HT-29 (cell line): ENCODE data around the gene OSBPL8. TPM values are rescaled to one million over a fixed set of nuclear protein-coding genes. Genes with fewer than 3 reads are reported as not detected.

Experiments used
- DNase-seq: peaks from one replicate; pipeline ENCODE4 v3.0.0-alpha.2; 2015; ENCODE audit warnings: low spot score
- total RNA-seq: library from RNA; depleted of rRNA; stranded (reverse); fragments of >200 nt; shearing (Covaris generic); gene quantifications from 2 replicates; pipeline ENCODE4 v1.2.3, GENCODE V29; 2014; rRNA removed

OSBPL8 gene, protein sequence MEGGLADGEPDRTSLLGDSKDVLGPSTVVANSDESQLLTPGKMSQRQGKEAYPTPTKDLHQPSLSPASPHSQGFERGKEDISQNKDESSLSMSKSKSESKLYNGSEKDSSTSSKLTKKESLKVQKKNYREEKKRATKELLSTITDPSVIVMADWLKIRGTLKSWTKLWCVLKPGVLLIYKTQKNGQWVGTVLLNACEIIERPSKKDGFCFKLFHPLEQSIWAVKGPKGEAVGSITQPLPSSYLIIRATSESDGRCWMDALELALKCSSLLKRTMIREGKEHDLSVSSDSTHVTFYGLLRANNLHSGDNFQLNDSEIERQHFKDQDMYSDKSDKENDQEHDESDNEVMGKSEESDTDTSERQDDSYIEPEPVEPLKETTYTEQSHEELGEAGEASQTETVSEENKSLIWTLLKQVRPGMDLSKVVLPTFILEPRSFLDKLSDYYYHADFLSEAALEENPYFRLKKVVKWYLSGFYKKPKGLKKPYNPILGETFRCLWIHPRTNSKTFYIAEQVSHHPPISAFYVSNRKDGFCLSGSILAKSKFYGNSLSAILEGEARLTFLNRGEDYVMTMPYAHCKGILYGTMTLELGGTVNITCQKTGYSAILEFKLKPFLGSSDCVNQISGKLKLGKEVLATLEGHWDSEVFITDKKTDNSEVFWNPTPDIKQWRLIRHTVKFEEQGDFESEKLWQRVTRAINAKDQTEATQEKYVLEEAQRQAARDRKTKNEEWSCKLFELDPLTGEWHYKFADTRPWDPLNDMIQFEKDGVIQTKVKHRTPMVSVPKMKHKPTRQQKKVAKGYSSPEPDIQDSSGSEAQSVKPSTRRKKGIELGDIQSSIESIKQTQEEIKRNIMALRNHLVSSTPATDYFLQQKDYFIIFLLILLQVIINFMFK
- total RNA-seq, result 49.1 and 51.0 TPM in 2 replicates

DNA sequence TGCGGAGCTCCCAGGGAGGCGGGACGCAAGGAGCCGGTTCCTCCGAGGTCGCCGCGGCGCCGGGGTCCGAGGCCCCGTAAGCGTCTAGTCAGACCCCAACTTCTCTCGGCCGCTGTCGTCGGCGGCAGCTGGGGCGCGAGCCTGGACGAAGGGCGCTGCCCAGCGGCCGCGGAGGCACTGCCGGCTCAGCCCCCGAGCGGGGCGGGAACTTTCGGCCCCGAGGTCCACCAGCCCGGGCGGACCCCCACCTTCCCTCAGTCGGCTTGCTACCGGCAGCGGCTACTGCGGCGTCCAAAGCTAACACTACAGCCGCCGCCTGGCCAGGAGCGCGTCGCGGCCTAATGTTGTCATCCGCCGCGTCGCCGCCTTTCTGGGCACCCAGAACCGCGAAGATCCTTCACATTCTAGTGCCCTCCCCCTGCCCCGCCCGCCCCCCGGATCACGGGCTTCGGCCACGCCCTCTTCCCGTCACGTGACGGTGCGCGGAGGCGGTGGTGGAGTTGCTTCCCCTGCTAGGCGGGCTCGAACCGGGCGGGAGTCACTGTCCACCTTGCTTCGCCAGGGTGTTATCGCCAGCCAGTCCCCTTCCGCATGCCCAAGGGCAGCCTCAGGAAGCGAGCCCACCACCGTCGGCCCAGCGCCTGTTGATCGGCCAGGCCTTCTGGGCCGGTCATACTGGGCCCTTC lies at the start of gene OSBPL8:
Gene OSBPL8, minus strand, starts transcription at position 372 of the 686 bp plus-strand sequence. CDS start 72,220 bp downstream, outside the sequence.
- peak; percentile 94 for DNase-seq

DNA sequence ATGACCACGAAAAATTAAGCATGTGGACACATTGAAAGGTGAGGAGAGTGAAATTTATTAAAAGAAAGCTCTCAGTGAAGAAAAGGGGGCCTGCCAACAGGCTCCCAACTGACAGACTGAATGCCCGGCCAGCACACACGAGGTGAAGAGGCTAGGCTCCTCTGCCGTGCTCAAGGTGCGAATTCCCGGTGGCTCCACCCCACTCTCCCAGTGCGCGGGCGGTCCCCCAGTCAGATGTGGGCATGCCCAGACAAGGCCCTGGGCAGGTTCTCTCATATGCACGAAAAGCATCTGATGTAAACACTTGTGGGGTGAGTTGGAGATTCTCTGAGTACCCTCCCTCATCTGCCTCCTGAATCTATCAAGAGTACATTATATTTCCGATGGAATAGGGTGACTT lies 48.5 kb upstream of the OSBPL8 start:
- no peak for DNase-seq

DNA sequence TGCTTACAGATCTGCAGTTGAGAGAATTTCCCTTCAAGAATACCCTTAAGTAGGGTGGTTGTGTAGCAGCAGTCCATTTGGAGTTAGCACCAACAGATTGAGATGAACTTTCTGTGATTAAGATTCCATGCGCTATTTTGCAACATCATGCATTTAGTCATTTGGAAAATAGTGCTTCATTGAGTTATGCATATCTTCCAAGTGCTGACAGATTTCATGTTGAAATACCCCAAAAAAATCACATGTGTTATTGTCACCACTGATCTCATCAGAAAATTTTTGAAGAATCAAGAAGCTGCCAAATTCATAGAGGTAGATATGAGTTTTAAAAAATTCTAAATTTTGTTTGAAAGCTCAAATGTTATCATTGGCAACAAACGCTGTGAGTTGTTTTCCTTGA lies 35.5 kb upstream of the OSBPL8 start:
- no peak for DNase-seq

DNA sequence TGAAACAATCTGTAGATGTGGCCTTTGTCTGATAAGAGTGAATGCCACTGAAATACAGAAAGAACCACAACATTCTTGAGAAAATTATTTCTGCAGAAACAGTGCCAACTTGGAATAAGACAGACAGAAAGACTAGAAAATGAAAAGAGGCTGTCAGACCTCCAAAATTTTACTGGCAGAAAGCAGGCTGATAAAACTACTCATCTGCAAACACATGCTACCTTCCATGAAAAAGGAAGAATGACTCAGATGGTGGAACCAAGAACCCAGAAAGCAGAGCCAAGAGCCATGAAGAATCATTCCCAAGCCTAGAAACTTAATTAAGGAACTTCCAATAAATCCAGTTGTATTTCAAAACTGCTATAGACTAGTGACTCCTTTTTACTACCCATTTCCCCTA lies 31.9 kb upstream of the OSBPL8 start:
- DNase-seq, result no peak

DNA sequence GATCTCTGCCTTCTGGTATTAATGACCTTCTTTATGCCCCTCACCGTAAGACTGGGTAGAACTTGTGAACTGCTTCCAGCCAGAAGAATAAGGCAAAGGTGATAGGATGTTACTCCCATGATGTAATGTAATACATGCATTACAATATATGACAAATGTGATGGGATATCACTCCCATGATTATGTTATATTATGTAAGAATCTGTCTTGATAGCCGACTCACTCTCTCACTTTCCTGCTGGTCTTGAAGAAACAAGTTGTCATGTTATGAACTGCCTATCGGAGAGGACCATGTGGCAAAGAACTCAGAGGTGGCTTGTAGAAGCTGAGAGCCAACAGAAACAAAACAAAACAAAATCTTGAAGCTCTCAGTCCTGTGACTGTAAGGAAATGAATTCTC lies 30.6 kb upstream of the OSBPL8 start:
- DNase-seq, result no peak

DNA sequence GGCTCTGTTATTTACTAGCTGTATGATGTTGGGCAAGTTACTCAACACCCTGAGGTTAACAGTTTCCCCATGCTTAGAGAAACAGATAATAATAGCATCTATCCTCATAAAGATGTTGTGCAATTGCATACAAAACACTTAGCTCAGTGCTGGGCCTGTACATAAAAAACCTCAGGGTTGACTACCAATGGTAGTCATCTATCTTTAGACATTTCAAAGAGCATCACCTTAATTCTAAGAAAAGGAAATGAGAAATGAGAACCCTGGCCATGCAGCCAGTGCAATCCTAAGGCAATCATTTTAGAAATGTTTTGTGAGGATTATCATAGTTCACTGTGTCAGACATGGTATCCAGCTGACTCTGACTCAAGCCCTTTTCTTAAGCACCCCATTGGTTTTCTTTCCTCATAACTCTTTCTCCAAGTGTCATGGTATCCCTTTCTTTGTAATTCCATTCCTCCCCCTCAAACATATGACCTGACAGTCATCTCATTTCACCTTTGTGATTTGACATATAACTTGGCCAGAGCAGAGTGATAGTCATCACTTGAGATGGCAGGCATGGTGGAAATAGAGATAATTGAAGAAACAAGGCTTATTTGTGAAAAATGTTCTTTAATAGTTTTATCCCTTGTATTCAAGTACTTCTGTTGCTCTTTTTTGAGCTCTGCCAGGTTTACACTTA lies 29.5 kb upstream of the OSBPL8 start:
- DNase-seq, result no peak

DNA sequence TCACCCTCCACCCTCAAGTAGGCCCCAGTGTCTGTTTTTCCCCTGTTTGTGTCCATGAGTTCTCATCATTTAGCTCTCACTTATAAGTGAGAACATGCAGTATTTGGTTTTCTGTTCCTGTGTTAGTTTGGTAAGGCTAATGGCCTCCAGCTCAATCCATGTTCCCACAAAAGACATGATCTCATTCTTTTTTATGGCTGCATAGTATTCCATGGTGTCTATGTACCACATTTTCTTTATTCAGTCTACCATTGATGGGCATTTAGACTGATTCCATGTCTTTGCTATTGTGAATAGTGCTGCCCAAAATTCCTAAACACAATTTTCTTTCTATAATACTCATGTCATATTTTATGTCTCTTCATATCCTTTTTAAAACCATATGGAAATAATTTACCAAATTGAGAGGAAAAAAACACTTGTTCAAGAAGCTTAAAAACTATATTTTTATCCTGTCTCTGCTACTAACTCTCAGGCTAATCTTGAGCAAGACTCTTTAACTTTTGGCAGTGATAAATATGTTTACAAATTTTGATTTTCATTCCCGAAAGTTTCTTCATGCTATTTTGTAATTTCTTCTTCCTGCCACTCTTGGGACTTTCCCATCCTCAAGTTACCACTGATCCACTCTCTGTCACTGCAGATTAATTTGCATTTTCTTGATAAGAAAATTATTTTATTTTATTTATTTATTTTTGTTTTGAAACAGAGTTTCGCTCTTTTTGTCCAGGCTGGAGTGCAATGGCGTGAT lies 28.0 kb upstream of the OSBPL8 start:
- DNase-seq, result no peak

DNA sequence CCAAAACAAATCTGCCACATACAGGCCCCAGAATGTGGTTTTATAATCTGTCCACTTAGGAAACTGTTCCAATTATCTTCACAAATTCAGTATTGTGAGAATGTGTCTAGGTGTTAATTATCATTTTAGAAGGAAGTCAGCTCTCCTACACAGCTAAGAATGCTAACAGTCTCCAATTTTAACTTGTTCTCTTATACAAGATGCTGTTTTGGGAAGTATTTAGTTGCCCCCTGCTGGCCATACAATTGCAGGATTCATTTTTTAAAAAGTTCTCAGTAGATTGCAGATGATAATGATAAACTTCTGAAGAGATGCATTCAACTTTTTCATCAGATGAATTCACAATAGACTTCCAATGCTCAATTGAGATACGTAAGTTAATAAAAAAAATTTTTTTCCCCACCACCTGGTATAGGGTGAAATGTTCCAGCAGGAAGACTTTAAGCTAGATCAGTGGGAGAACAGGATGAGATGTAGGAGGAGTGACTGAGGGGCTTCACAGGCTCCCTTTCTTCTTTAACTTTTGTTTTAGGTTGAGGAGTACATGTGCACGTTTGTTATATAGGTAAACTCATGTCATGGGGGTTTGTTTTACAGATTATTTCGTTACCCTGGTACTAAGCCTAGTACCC lies 27.3 kb upstream of the OSBPL8 start:
- peak; percentile 54 for DNase-seq

DNA sequence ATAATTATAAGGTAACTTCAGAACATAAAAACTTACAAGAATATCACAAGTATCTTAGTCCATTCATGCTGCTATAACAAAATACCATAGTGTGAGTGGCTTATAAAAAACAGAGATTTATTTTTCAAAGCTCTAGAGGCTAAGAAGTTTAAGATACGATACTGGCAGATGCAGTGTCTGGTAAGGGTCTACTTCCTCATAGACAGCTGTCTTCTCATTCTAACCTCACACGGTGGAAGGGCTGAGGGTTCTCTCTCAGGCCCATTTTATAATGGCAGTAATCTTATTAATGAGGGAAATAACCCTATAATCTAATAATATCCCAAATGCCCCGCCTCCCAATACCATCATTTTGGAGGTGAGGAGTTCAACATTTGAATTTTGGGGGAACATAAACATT lies 23.7 kb upstream of the OSBPL8 start:
- DNase-seq, result no peak

DNA sequence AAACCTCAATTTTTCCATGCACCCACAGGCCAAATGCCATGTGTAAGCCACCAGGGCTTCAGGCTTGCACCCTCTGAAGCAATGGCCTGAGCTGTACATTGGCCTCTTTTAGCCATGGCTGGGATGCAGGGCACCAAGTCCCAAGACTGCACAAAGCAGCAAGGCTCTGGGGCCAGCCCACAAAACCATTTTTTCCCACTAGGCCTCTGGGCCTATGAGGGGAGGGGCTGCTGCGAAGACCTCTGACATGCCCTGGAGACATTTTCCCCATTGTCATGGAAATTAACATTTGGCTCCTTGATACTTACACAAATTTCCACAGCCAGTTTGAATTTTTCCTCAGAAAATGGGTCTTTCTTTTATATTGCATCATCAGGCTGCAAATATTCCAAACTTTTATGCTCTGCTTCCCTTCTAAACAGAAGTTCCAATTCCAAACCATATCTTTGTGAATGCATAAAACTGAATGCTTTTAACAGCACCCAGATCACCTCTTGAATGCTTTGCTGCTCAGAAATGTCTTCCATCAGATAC lies 14.3 kb upstream of the OSBPL8 start:
- DNase-seq, result no peak

DNA sequence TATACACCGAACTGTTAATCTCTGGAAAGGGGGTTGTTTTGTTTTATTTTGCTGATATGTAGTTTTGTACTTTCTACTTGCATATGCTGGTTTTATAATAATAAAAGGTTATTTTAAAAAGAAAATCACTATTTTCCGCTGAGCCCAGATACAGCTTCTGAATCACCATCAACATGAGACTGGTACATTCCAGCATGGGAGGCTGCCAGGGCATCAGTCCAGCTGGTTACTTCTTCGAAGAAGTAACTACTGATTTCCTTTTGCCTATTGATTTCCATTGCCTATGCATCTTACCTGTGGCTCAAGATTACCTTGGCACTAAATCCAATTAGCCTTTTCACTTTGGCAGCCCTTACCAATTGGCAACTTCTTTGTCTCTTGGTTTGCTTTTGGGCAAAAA lies 11.7 kb upstream of the OSBPL8 start:
- no peak for DNase-seq

DNA sequence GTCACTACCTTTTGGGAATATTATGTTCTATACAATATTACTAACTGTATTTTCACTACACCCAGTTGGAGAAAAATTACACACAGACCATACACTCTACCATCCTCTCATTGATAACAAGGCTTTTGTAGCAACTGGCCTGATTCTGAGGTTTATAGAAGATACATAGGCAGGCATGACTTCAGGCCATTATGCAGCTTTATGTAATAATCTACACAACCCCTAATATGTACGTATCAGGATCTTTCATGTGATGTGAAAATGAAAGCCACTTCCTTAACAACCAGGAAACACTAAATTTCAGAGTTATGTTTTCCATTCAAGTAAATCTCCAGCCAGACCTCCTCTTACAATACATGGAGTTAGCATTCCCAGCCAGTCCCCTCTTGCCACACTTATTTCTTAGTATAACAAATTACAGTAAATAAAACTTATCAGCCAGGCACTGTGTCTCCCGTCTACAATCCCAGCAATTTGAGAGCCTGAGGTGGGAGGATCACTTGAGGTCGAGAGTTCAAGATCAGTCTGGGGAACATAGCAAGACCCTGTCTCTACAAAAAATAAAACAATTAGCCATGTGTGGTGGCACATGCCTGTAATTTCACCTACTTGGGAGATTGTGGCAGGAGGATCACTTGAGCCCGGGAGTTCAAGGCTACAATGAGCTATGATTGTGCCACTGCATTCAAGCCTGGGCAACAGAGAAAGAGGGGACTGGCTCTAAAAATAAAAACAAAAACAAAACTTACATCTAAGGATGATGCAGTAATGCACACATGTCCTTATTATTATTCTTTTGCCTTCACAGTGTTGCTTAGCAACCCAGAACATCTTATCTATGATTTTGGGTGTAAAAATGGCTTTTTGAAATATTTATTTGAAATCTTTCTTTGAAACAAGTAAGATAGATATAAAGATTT lies 10.4 kb upstream of the OSBPL8 start:
- no peak for DNase-seq

DNA sequence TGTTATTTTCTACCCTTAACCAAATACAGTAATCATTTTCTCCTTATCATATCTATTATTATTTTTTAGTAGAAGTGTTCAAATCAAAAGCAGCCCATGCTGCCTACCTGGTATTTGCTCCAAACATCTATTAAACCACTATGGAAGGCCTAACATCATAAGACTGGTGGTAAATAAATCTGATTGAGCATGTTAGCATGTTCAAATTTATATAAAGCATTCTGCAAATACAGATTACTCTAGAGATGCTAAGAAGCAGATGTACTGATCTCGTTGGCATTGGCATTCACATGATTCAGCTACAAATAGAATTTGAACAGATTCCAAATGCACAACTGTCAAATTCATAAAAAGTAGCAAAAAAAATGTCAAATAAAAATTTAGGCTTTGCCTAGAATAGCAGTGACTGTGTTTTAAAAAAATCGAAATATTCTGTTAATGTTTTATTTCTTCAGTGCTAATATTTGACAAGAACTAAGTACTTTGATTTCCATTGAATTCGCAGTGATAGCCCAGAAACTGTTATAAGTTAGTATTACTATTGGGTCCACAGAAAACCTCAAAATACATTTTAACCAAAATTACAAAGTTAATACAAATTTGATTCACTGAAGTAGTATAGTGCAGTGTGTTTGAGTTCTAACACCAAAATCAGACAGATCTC lies 9.4 kb upstream of the OSBPL8 start:
- no peak for DNase-seq

DNA sequence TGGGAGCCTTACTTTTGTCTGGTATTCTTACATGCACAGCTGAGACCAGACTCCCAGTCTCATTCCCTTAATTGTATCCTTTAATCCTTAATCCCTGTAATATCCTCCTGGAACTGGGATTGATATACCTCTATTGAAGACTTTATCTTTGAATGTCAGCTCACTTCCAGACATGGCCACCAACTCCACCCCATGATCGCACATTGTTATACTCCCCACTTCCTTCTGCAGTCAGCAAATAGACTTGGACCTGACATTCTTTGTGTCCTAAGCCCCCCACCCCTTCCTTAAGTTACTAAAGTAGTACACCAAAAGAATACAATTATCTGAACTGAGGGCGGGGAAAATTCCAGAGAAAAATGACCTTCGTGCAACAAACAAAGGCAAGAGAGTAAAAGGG lies 8.6 kb upstream of the OSBPL8 start:
- no peak for DNase-seq

DNA sequence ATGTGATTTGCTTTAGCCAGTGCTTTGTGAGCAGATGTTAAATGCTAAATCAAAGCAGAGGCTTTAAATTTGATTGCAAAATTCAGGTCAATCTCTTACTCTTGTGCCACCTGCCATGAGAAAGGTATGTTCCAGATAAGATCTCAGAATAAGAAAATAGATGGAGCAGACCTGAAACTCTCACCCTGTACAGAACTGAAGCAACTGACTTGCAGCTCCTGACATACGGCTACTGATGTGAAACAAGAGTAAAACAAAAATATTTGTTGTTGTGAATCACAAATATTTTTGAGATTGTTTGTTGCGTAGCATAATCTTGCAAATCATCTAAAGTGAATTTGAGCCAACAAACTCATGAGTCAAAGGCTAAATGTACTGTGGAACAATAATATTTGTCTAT lies 3.5 kb upstream of the OSBPL8 start:
- DNase-seq, result no peak

DNA sequence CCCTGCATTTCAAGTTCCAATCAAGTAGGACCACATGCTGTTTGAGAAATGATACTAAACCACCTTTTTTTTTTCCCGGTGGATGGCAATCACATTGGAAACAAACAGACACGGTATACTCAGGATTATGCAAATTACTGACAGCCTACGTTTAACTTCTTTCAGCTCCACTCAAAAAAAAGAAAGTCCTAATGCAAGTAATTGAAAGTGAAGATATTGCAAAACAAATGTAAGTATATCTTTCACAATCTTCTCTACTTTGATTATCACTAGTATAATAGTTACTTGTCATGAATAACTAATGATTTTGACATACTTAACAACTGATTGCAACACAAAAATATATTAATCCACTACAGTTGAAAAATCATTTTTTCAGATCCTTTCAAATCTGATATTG lies 2.6 kb upstream of the OSBPL8 start:
- no peak for DNase-seq

DNA sequence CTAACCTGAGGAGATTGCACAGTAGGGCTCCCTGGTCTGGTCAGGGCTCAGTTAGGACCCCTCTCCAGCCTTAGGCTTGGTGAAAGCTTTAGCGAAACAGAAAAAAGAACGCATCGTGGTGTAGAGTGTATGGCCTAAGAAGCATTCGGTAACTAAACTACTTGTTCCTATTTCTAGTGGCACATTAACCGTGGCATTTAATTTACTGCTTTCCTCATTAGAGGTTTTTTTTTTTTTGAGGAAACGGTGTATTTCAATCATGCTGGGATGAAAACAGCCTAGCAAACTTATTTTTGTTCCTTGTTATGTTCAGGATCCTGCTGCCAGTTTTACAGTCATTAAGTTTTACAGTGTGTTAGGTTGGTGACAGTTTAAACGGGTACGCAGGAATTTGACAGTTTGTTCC lies 518 bp upstream of the OSBPL8 start:
- no peak for DNase-seq

DNA sequence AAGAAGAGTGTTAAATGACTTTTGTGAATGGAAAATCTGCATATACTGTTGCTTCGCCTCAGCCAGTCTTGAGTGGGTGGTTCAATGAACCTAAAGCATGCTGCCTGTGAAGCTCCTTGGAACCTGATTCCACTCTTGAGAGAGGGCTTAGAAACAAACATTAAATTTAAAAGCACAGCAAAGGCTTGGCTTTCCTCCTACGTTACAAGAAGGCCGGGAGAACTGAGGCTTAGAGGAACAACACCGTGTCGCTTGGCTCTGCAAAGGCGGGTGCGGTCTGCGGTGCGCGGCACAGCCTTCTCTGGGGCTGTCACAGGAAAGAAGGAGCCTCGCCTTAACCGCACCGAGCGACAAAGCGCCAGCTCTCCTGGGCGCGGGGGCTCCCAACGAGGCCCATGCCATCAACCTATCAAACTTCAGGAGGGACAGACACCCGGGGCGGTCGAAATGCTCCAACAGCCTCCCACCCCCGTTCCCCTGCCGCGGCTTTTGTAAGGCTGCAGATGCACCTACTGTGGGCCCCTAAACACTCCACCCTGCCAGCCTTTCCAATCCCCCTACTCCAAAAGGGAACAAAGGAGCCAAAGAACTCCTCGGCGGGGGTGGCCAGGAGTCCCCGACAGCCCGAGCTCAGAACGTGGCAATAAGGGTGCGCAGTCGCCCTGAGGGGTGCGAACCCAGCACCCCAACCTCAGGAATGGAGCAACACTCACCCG lies 729 bp downstream of the OSBPL8 start:
- DNase-seq, result peak; percentile 61
